Calu3 (cell line): ENCODE data around the gene QDPR. TPM values are rescaled to one million over a fixed set of nuclear protein-coding genes. Genes with fewer than 3 reads are reported as not detected.

Experiments
- BruUV-seq: library from RNA; stranded (reverse); fragments of 400-500 nt; replicated peaks from 2 replicates; lab custom pipeline; 2021; lab: Mats Ljungman, UMichigan
- CTCF ChIA-PET: fragments of 300-600 bp; sonication (Branson Sonifier 250); formaldehyde crosslinking; loops from one replicate; lab custom pipeline; 2022; ENCODE audit warnings: antibody characterized with exemption; lab: Charles Lee
- DNase-seq: peaks from one replicate; pipeline ENCODE4 v3.0.0; 2022
- H3K27ac Mint-ChIP-seq: one replicate; pipeline ENCODE4 v1.8.0; 2022; ENCODE audit warnings: mixed read lengths; ENCODE audit not compliant: unreplicated experiment
- H3K27me3 Mint-ChIP-seq: one replicate; pipeline ENCODE4 v1.8.0; 2022; ENCODE audit warnings: mixed read lengths; ENCODE audit not compliant: unreplicated experiment
- H3K36me3 Mint-ChIP-seq: one replicate; pipeline ENCODE4 v1.8.0; 2022; ENCODE audit warnings: mild to moderate bottlenecking, moderate library complexity, mixed read lengths; ENCODE audit not compliant: insufficient read depth, unreplicated experiment
- H3K4me1 Mint-ChIP-seq: one replicate; pipeline ENCODE4 v1.8.0; 2022; ENCODE audit warnings: mild to moderate bottlenecking, low read depth, mixed read lengths; ENCODE audit not compliant: unreplicated experiment
- H3K4me3 Mint-ChIP-seq: one replicate; pipeline ENCODE4 v1.8.0; 2022; ENCODE audit warnings: mild to moderate bottlenecking, low read depth, moderate library complexity, mixed read lengths; ENCODE audit not compliant: unreplicated experiment
- H3K9me3 Mint-ChIP-seq: one replicate; pipeline ENCODE4 v1.8.0; 2022; ENCODE audit warnings: low read depth, mixed read lengths; ENCODE audit not compliant: unreplicated experiment
- CTCF ChIP-seq: fragments of 200-600 bp; IDR thresholded peaks from one replicate; pipeline ENCODE4 v1.8.0; 2022; ENCODE audit warnings: antibody characterized with exemption; ENCODE audit not compliant: unreplicated experiment
- intact Hi-C: fragments of 100-400 bp; cut with micrococcal nuclease; formaldehyde crosslinking; loops from one replicate; pipeline ENCODE4 v1.10.0; 2022; ENCODE audit not compliant: unreplicated experiment
- total RNA-seq: library from RNA; stranded (reverse); gene quantifications from 2 replicates; pipeline ENCODE4 v1.2.3, GENCODE V29; 2022

Gene QDPR
- total RNA-seq, 1 experiment from 2014 or later: 24.8 TPM

DNA sequence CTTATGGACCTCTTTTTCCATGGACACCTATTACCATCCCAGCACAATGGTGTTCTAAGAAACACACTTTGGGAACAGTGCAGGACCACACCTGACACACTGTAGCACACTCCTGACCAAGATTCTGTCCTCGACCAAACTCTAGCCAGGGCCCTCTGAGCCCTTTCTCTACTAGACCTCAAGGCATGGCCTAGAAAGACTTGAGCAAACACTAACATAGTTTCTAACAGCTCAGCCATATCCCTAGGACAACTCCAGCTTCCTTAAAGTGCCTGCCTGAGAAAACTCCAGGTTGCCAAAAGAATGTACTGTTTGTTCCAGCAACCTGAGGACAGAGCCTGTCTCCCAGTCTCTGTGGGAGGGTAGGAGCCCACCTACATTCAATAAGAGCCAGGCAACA, 48.3 kb downstream of the QDPR start:
- no peaks in the 10 kb centered on the region for H3K4me1 Mint-ChIP-seq
- no peak overlapping the region for H3K4me3 Mint-ChIP-seq
- H3K36me3 Mint-ChIP-seq: no peaks in the 10 kb centered on the region
- no peak for TF ChIP-seq CTCF
- DNase-seq: no peak
- H3K27me3 Mint-ChIP-seq: no peaks in the 10 kb centered on the region
- no TSS peak for BruUV-seq
- no peak overlapping the region for H3K27ac Mint-ChIP-seq
- intact Hi-C loops: no loop called here
- CTCF ChIA-PET: no interaction called here
- no peaks in the 10 kb centered on the region for H3K9me3 Mint-ChIP-seq

DNA sequence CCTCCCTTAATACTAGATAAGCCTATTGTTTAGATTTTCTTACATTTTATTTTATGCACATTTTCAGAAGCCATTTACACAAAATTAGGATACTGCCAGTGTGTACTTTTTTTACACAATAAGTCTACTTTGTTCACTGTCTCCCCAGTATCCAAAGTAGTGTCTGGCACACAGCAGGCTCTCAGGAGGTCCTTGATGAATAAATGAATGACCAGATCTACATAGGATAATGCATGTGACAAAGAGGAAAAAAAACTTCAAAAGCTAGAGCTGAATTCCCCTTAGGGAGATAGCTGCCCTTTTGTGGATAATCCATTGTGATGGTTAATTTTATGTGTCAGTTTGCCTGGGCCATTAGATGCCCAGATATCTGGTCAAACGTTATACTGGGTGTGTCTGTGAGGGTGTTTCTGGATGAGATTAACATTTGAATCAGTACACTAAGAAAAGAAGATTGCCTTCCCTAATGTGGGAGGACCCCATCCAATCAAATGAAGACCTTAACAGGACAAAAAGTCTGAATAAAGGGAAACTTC, 61.6 kb downstream of the QDPR start:
- Mint-ChIP-seq H3K27ac (no peak overlapping the region), H3K27me3 (peaks cover 28% of the 10 kb centered on the region), H3K4me3 (no peak overlapping the region), H3K36me3 (no peaks in the 10 kb centered on the region), H3K4me1 (no peaks in the 10 kb centered on the region), H3K9me3 (no peaks in the 10 kb centered on the region)
- no TSS peak for BruUV-seq
- CTCF ChIA-PET: no interaction called here
- DNase-seq: no peak
- intact Hi-C loops: no loop called here
- TF ChIP-seq CTCF: no peak

GRCh38 chr4:17448689-17449088, 63.2 kb downstream of the QDPR start:
- Mint-ChIP-seq H3K27me3 (peaks cover 40% of the 10 kb centered on the region), H3K27ac (no peak overlapping the region), H3K36me3 (no peaks in the 10 kb centered on the region), H3K4me3 (no peak overlapping the region), H3K9me3 (no peaks in the 10 kb centered on the region), H3K4me1 (no peaks in the 10 kb centered on the region)
- no peak for TF ChIP-seq CTCF
- CTCF ChIA-PET: no interaction called here
- BruUV-seq: no TSS peak
- no peak for DNase-seq
- intact Hi-C loops: loop anchor here (5.0 kb wide), 3 partner anchors 531 to 1156 kb away; no protein-coding TSS in a partner anchor

DNA sequence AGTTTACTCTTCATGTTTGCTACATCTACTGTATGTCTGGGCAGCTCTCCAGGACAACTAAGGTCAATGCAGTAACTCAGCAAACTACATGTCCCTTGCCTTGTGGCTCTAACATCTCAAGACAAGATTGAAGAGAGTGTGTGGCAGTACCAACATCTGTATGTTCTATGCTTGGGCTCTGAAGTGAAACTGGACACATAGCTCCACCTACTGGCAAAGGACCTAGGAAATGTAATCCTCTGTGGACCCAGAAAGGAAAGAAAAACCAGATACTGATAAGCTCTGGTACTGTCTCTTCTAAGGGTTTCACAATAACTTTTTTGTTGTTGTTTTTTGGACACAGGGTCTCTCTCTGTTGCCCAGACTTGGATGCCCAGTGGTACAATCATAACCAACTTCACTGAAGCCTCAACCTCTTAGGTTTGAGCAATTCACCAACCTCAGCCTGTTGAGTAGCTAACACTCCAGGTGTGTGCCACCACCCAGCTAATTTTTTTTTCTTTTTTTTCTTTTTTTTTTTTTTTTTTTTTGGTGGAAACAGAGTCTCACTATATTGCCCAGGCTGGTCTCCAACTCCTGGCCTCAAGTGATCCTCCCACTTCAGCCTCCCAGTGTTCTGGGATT, 64.1 kb downstream of the QDPR start:
- peak; percentile 42 for TF ChIP-seq CTCF
- Mint-ChIP-seq H3K4me1 (no peaks in the 10 kb centered on the region), H3K27me3 (peaks cover 38% of the 10 kb centered on the region), H3K36me3 (no peaks in the 10 kb centered on the region), H3K4me3 (no peak overlapping the region), H3K27ac (no peak overlapping the region), H3K9me3 (no peaks in the 10 kb centered on the region)
- CTCF ChIA-PET: interaction anchor here (0.6 to 1.6 kb wide), 7 partner anchors 25 to 805 kb away, joined by 3 to 10 read pairs (median 3); no protein-coding TSS in a partner anchor
- intact Hi-C loops: loop anchor here (1.0 to 5.0 kb wide), 5 partner anchors 100 to 1155 kb away; no protein-coding TSS in a partner anchor
- BruUV-seq: no TSS peak
- peak; percentile 59 for DNase-seq
